Ishikawa (cell line): ENCODE measurements around the gene ANKAR.

Source experiments
- CEBPB ChIP-seq: IDR thresholded peaks from 2 replicates; pipeline ENCODE4 v1.6.1; 2012
- CREB1 ChIP-seq: IDR thresholded peaks from 2 replicates; pipeline ENCODE4 v1.6.1; 2012; ENCODE audit warnings: low read depth
- EGR1 ChIP-seq: IDR thresholded peaks from 2 replicates; pipeline ENCODE4 v1.6.1; 2012
- MAX ChIP-seq: IDR thresholded peaks from 2 replicates; pipeline ENCODE4 v1.6.1; 2012
- REST ChIP-seq: IDR thresholded peaks from 2 replicates; pipeline ENCODE4 v1.6.1; 2012; ENCODE audit warnings: low read depth, mild to moderate bottlenecking
- TAF1 ChIP-seq: IDR thresholded peaks from 2 replicates; pipeline ENCODE4 v1.6.1; 2012; ENCODE audit warnings: low read depth, mild to moderate bottlenecking
- TEAD4 ChIP-seq: IDR thresholded peaks from 2 replicates; pipeline ENCODE4 v1.6.1; 2012
- USF1 ChIP-seq: IDR thresholded peaks from 2 replicates; pipeline ENCODE4 v1.6.1; 2012
- YY1 ChIP-seq: IDR thresholded peaks from 2 replicates; pipeline ENCODE4 v1.6.1; 2012; ENCODE audit warnings: low read depth

- TF ChIP-seq MAX: no peak
- TF ChIP-seq TAF1: no peak
- no peak for TF ChIP-seq CREB1
- no peak for TF ChIP-seq REST
- TF ChIP-seq YY1: no peak
- no peak for TF ChIP-seq TEAD4
- no peak for TF ChIP-seq USF1
- TF ChIP-seq CEBPB: no peak
- no peak for TF ChIP-seq EGR1
Measured at GRCh38 chr2:189639007-189639609, 35.4 kb upstream of the ANKAR start.
